ENCODE results near the gene CACNA1I.
A peak's percentile ranks its signal among the peaks of the same experiment; 100 is the strongest.

The CACNA1I gene

GRCh38 chr22:39655831-39656230, 85.3 kb downstream of the CACNA1I start:
- TF ChIP-seq CTCF (conservative IDR thresholded peaks at IDR 0.05; ENCODE audit: control insufficient read depth, insufficient read depth, low read depth, low read length), result no peak
- no peak for DNase-seq (ENCODE audit: low read depth)
- H3K4me3 ChIP-seq (ENCODE audit: control insufficient read depth, low read depth, low read length), result no peak overlapping the region

- no peak for TF ChIP-seq CTCF (conservative IDR thresholded peaks at IDR 0.05; ENCODE audit: control insufficient read depth, insufficient read depth, low read depth, low read length)
- DNase-seq (ENCODE audit: low read depth), result peak; percentile 10
- no peak overlapping the region for H3K4me3 ChIP-seq (ENCODE audit: control insufficient read depth, low read depth, low read length)
These were observed 86.2 kb downstream of the CACNA1I start for GRCh38 chr22:39656495-39657490.

GRCh38 chr22:39658367-39658766, 87.8 kb downstream of the CACNA1I start:
- H3K4me3 ChIP-seq (ENCODE audit: control insufficient read depth, low read depth, low read length), result no peak overlapping the region
- TF ChIP-seq CTCF (conservative IDR thresholded peaks at IDR 0.05; ENCODE audit: control insufficient read depth, insufficient read depth, low read depth, low read length), result no peak
- no peak for DNase-seq (ENCODE audit: low read depth)

- no peak for DNase-seq (ENCODE audit: low read depth)
- no peak overlapping the region for H3K4me3 ChIP-seq (ENCODE audit: control insufficient read depth, low read depth, low read length)
- TF ChIP-seq CTCF (conservative IDR thresholded peaks at IDR 0.05; ENCODE audit: control insufficient read depth, insufficient read depth, low read depth, low read length), result no peak
These were observed 88.4 kb downstream of the CACNA1I start for GRCh38 chr22:39658806-39659463.

- no peak for TF ChIP-seq CTCF (conservative IDR thresholded peaks at IDR 0.05; ENCODE audit: control insufficient read depth, insufficient read depth, low read depth, low read length)
- H3K4me3 ChIP-seq (ENCODE audit: control insufficient read depth, low read depth, low read length), result no peak overlapping the region
- no peak for DNase-seq (ENCODE audit: low read depth)
These were observed 90.9 kb downstream of the CACNA1I start for GRCh38 chr22:39661501-39661841.

GRCh38 chr22:39661842-39662685, 91.5 kb downstream of the CACNA1I start:
- TF ChIP-seq CTCF (conservative IDR thresholded peaks at IDR 0.05; ENCODE audit: control insufficient read depth, insufficient read depth, low read depth, low read length), result no peak
- H3K4me3 ChIP-seq (ENCODE audit: control insufficient read depth, low read depth, low read length), result no peak overlapping the region
- DNase-seq (ENCODE audit: low read depth), result no peak
